GM21786 (cell line): ENCODE data around the gene PNISR.
"Not testable (repeated sequence)": the region's sequence is repeated elsewhere in the genome, so short reads cannot be mapped to it uniquely, and the experiment has no call there.

ENCODE experiments used
- ATAC-seq: cut with Tn5 transposase; IDR thresholded peaks from one replicate; pipeline ENCODE4 v1.9.1; 2021; ENCODE audit not compliant: unreplicated experiment

Gene PNISR, protein sequence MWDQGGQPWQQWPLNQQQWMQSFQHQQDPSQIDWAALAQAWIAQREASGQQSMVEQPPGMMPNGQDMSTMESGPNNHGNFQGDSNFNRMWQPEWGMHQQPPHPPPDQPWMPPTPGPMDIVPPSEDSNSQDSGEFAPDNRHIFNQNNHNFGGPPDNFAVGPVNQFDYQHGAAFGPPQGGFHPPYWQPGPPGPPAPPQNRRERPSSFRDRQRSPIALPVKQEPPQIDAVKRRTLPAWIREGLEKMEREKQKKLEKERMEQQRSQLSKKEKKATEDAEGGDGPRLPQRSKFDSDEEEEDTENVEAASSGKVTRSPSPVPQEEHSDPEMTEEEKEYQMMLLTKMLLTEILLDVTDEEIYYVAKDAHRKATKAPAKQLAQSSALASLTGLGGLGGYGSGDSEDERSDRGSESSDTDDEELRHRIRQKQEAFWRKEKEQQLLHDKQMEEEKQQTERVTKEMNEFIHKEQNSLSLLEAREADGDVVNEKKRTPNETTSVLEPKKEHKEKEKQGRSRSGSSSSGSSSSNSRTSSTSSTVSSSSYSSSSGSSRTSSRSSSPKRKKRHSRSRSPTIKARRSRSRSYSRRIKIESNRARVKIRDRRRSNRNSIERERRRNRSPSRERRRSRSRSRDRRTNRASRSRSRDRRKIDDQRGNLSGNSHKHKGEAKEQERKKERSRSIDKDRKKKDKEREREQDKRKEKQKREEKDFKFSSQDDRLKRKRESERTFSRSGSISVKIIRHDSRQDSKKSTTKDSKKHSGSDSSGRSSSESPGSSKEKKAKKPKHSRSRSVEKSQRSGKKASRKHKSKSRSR

DNA sequence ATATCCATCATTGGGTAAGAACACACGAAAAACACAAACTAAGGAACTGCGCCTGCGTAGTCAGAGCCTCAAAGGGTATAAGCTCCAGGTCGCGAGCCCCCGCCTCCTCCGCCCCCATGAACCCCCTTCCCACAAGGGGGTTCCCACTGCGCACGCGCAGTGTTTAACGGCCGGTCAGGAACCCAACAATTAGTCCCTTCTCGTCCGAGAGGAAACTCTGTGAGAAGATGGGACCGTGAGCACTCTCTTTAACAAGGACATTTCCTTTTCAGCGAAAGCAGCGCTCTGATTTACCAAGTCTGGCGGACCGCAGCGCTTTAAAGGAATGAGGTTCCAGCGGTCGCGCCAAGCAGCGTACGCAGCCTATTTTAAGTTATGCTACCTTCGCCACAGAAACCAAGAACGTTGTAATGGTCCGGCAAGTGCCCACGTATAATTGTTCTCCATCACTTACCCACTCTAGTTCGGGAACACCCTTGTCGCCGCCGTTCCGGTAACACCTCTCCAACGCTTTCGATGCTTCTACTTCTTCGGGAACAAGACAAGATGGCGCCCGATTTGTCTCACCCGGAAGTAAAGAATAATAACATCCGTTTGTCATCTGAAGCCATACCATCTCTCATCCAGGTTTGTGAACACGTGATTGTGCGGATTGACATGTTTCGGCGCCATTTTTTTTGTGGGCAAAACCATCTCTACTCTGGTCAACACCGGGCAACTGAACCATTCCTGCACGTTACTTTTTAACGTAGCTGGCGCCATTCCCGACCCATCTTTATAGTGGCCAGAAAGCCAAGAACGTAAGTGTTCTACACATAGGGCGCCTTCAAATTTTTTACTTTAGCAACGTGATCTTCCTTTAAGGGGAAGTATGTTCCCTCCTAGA lies at the start of gene PNISR:
PNISR (minus strand) TSS at position 548 of the 886 bp plus-strand sequence. CDS start 10,649 bp downstream, outside the sequence.
- peak; percentile 87 for ATAC-seq

DNA sequence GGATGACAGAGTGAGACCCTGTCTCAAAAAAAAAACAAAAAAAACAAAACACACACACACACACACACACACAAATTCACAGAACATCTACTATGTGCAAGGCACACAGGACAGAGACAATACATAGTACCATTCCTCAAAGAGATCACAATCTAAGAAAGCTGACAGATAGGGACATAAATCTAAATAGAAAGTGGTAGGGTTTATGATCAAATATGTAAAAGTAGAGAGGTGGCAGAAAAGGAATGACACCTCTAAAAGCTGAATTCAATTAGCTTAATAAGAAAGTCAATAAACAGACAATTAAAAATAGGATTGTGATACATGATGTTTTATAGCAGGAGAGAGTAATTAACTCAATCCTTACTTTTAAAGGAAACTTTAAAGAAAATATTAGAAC lies 48.6 kb upstream of the PNISR start:
- ATAC-seq = no peak

DNA sequence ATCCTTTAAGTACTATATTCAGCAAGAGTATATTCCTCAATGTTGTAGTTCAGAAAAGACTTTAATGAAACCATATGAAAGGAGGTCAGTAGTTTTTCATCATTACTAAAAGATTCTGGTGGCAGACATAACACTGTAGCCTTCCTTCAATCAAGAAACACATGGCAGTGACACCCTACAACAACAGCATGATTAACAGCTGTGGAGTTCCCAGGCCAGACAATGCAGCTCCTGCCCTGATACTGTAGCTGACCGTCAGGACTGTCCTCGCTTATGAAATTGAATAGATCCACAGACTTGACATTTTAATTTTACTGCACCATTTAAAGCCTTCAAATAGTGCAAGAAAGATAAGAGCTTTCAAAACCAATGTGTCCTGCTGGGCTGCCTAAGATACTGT lies 46.5 kb upstream of the PNISR start:
- no peak for ATAC-seq

DNA sequence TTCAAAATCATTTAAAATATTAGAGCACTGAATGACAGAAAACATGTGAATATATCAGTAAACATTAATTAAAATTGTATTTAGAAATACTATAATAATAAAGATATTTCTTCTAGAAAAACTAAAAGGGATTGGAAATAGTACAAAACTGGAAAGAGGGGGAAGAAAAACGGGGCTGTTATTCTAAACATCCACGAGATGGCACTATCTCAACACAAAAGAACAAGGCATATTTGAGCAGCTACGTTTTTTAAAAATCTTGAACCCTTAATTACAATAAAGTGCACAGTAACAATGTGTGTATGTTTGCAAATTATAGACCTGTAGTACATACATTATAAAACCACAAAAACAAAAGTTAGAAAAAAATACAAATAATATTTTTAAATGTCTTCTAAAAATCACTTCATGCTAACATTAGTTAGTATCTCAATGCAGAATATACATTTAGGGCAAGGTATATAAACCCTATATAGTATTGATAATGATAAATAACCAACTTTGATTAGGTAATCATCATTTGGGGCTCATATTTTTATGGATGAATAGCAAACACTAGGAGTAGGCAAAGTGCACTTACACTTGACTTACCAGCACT lies 42.5 kb upstream of the PNISR start:
- peak; percentile 49 for ATAC-seq

DNA sequence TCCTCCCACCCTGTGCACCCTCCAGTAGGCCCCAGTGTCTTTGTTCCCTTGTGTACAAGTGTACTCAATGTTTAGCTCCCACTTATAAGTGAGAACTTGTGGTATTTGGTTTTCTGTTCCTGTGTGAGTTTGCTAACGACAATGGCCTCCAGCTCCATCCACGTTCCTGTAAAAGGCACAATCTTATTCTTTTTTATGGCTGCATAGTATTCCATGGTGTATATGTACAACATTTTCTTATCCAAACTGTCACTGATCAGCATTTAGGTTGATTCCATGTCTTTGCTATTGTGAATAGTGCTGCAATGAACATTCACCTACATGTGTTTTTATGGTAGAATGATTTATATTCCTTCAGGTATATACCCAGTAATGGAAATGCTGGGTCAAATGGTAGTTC lies 34.0 kb upstream of the PNISR start:
- ATAC-seq = not testable (repeated sequence)

DNA sequence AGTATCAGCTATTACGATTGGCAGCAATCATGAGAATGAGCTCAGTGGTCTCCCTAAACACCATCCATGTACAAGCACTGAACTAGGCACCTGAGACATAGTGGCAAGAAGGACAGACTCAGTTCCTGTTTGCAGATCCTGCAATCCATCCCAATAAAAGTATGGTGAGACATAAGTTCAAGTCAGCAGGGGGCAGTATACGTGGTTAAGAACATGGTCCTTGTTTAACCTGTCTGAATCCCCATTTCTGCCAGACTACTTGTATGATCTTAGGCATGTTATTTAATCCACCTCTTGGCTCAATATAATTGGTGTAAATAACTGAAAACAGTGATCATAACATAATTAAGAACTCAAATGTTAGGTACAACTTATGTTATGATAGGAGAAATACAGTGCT lies 33.2 kb upstream of the PNISR start:
- no peak for ATAC-seq

DNA sequence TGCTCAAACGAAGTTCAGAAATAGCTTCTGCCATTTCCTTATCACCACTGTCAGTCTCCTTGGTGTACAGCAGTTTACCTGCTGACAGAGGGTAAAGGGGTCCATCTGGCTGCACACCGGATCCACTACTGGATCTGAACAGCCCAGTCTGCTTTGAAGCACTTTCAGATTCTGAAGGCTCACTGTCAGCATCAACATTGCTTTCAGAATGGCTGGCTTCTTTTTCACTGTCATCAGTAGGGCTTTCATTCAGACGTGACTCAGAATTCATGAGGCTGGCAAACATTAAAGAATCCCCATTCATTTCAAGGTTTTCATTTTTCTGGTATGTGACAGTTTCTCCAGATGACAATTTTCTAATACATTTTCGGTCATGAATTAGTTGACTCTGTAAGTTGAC lies 21.0 kb upstream of the PNISR start:
- ATAC-seq = peak; percentile 92

DNA sequence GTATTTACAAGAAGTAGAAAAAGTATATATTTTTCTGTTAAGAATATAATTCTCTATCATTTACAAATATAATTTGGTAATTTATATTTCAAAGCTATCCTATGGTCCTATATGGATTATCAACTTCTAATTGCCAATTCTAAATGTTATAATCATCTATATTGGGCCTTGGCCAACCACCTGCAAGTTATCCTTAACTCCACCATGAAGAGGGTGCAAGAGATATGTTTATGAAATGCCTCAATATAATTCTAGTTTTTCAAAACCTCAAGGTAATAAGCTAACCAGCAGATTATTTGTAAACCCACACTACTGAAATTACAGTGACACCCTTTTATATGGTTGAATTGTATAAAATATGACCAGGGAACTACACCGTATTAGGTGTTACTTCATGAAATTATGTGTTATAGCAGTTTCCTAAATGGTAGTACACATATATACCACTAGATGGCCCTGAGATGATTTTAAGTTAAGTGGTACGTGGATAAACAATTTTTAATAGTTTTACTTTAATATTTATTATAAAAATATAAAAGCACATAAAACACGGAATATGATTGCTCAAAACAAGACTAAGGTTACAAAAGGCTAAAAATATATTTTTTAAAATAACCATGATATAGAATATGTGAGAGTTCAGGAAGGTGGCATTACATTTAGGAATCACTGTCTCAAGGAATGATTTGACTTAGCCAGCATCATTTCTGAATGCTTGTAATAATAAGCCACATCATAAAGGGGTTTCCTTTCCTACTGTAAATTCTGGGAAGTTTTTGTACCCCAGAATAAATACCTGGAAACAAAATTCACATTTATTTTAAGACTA lies 9.8 kb upstream of the PNISR start:
- peak; percentile 88 for ATAC-seq

DNA sequence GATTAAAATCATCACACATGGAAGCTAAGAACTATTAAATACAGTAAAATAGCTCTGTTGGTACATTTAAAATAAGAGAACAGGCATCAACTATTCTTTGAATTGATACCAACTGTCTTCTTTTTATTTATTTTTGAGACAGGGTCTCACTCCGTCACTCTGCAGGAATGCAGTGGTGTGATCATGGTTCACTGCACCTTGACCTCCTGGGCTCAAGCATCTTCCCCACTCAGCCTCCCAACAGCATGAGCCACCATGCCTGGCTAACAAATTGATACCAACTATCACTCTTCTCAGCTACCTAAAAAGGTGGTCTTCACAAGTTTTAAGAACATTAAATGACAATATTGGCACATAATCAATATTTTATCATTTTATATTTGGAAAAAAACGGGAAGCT lies 7.8 kb upstream of the PNISR start:
- no peak for ATAC-seq

DNA sequence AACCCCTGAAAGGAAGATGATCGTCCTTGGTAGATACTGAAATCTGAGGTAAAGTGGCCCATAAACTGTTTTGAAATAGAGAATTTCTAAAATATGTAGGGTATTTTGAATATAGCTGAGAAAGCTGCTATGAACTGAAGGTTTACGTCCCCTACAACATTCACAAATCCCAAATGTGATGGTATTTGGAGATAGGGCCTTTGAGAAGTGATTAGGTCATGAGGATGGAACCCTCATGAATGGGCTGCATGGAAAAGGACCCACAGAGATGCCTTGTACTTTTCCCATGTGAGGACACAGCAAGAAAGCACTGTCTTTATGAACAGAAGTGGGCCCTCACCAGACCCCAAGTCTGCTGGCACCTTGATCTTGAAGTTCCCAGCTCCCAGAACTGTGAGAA lies 6.8 kb upstream of the PNISR start:
- no peak for ATAC-seq

DNA sequence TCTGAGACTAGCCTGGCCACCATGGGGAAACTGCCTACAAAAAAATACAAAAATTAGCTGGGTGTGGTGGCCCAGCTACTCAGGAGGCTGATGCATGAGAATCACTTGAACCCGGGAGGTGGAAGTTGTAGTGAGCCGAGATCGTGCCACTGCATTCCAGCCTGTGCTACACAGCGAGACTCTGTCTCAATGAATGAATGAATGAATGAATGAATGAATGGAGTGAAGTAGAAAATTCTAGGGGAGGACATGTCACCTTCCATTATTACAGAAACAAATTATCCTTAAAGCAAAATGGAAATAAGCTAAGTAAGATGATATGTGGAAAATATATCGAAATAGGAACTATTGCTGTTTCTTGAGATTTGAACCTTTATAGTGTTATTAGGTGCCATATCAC lies 2.9 kb upstream of the PNISR start:
- ATAC-seq = no peak

DNA sequence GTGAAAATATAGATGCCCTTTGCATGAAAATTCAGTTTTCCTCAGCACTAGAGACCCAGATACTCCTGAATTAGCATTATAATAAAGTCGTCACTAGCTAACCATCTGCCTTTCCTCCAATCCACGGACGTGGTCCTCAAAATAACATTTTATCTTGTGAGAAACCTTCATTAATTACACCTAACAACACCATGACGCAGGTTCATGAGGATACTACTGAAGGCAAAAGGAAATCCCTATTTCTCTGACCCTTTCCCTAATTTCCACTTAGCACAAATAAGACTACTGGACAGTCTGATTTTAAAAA lies 1.3 kb upstream of the PNISR start:
- no peak for ATAC-seq

DNA sequence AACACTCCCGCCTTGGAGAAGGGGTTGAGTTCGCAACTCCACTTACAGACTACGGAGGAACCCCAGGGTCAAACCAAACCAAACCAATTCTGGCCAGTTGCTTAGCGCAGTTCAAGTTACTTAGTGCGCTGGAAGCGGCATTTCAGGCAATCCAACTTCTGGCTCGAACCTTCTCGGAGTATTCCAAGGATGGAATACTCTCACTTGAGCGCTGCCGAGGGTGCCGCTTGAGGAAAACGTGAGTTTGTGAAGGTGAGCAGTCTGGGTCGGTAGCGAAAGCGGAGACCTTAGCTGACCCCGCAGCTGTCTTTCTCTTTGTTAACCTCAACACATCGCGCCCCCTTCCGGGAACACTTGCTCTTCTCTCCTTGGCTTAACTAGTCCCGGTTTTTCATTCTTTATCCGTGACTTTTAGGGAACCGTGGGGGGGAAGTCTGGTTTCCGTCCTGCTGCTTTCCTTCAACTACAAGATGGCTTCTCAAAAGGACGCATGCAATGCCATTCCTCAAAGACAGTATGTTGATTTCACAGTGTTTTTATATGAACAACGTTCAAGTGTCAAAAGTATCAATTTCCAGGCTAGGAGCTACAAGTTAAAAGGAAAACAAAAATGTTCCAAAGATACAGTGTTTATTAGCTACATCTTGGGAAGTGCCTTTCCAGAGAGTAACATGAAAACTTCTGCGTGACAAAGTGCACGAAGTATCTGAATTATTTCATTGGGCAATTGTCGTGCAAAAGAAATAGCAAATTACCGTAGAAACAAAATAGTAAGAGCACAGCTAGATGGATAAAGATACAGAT lies 741 bp upstream of the PNISR start:
- peak; percentile 47 for ATAC-seq

DNA sequence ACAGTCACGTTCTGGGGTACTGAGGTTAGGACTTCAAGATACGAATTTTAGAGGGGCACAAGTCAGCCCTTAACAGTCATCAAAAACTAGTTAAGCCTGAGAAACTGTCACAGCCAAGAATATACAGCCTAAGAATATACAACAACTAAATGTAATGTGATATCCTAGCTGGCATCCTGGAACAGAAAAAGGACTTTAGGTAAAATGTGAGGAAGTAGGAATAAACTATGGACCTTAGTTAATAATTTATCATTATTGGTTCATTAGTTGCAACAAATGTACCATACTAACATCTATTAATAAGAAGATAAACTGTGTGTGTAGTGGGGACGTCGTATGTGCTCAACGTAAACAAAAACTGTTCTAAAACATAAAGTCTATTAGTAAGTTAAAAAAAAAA lies 1.1 kb downstream of the PNISR start:
- no peak for ATAC-seq

DNA sequence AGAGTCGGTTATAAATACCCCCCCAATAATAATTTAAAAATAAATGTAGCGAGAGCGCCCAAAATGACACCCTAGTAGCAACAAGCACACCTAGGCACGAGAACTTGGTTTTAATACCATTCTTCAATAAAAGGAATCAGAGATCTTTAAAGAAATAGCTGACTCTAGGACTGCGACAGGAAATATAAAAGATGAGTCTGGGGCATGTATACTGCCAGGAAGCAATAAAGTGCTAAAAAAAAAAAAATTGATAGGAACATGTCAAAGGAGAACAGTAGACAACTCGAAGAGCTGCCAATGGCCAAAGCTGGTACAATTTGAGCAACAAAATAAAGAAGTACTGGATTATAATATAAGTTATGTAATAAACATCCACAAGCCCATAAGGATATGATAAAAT lies 2.2 kb downstream of the PNISR start:
- ATAC-seq = no peak

DNA sequence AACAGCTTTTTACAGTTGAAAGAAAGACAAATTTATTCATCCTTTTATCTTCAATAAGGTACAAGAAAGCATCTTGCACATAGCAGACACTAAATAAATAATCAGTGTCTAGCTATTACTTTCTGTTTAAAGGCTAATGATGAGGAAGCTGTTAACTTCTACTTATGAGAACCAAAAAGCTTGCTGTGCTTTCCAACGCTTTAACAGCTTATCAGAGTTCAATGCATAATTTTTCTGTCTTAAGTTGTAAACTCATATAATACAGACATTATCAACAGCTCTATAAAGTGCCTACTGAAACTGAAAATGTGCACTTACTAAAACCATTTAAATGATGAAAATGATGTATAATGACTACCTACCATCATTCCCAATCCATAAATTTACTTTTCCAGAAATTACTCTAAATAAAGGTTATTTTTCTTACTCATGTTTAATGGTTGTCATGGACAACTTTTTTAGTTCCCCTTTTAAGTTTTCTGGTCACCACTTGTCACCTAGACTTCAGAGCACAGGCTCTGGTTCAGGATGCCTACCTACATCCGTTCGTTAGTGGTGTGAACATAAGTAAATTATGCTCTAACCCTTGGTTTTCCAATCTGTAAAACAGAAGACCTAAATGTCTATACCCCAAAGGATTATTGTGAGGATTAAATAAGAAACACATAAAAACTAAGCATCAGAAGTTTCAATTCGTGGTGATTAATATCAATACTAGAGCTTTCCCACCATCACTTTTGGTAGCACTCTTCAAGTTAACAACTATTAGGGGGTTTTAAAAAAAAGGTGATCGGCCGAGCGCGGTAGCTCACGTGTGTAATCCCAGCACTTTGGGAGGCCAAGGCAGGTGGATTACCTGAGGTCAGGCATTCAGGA lies 8.0 kb downstream of the PNISR start:
- ATAC-seq = peak; percentile 85

DNA sequence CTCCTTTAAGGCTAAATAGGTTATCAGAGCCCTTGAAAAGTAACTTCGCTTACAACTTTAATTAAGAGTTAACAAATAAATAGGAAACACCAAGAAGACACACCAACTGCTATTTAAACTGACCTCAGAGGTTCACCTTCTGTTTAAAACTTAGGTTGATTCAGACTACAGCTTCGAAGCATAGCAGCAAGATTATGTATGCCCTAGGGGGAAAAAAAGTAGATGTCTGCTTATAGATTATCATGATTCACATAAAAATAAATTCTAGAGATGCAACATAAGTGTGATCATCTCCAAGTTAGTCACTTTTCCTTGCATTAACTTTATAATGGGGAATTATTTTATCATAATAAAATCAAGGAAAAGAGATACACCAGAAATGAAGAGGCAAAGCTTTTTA lies 8.9 kb downstream of the PNISR start:
- no peak for ATAC-seq

DNA sequence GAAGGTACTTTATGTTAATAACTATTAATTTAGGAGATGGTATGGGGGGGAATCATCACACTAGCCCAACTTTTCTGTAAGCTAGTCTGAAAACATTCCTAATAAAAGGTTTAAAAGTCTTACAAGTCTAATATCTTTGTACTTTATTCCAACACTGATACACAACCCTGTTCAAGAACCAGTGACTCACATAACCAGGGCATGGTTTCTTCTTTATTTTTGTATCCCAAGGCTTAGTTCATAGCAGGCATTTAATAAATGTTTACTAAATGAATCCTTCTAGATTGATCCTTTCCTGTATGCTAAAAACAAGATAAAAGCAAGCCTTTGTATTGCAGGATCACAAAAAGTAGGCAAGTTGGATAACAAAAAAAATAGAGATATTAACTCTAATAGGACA lies 9.7 kb downstream of the PNISR start:
- no peak for ATAC-seq
